Liver (tissue), 9 donors: ENCODE measurements around the gene NKRF. TPM values are rescaled to one million over a fixed set of nuclear protein-coding genes. Genes with fewer than 3 reads are reported as not detected.

Experiments
- DNase-seq: peaks from one replicate; pipeline ENCODE4 v3.0.0-alpha.2; 2017; ENCODE audit warnings: low spot score
- H3K27ac ChIP-seq, 2 donors: one replicate each; pipeline ENCODE4 v1.7.0; 2013; ENCODE audit warnings: inconsistent platforms in 2 of 2, low read length in 2 of 2, control low read depth in 1 of 2, low read depth in 1 of 2, mild to moderate bottlenecking in 1 of 2
- H3K27me3 ChIP-seq, 4 donors: one replicate each; pipeline versions ENCODE4 v1.6.1 to v1.7.0; 2013; ENCODE audit warnings: low read length in 3 of 4, inconsistent platforms in 1 of 4, mild to moderate bottlenecking in 1 of 4, moderate library complexity in 1 of 4; ENCODE audit not compliant: control insufficient read depth in 4 of 4, insufficient read depth in 4 of 4
- H3K36me3 ChIP-seq, 4 donors: one replicate each; pipeline versions ENCODE4 v1.6.1 to v1.7.0; 2013; ENCODE audit warnings: low read length in 3 of 4, mild to moderate bottlenecking in 3 of 4, low read depth in 1 of 4, moderate library complexity in 1 of 4; ENCODE audit not compliant: control insufficient read depth in 4 of 4, insufficient read depth in 3 of 4
- H3K4me1 ChIP-seq, 4 donors: one replicate each; pipeline versions ENCODE4 v1.6.1 to v1.7.0; 2013; ENCODE audit warnings: low read length in 3 of 4, mild to moderate bottlenecking in 3 of 4, moderate library complexity in 1 of 4; ENCODE audit not compliant: control insufficient read depth in 4 of 4, insufficient read depth in 4 of 4
- H3K4me3 ChIP-seq, 3 donors: one replicate each; pipeline versions ENCODE4 v1.6.1 to v1.7.0; 2013; ENCODE audit warnings: low read length in 3 of 3, control low read depth in 1 of 3, low read depth in 1 of 3, mild to moderate bottlenecking in 1 of 3
- H3K9ac ChIP-seq, 2 donors: one replicate each; pipeline ENCODE4 v1.7.0; 2013; ENCODE audit warnings: low read length in 2 of 2, mild to moderate bottlenecking in 2 of 2, moderate library complexity in 2 of 2, control low read depth in 1 of 2, low read depth in 1 of 2
- H3K9me3 ChIP-seq, 4 donors: one replicate each; pipeline versions ENCODE4 v1.6.1 to v1.7.0; 2013; ENCODE audit warnings: low read length in 3 of 4; ENCODE audit not compliant: control insufficient read depth in 4 of 4
- EGR1 ChIP-seq, 2 donors: IDR thresholded peaks; 2 replicates each; pipeline ENCODE4 v1.6.1; 2016 to 2018; ENCODE audit warnings: antibody characterized with exemption in 2 of 2, low read depth in 2 of 2
- FOXA1 ChIP-seq: IDR thresholded peaks from 2 replicates; pipeline ENCODE4 v1.6.1; 2016; ENCODE audit warnings: antibody characterized with exemption
- FOXA2 ChIP-seq: IDR thresholded peaks from 2 replicates; pipeline ENCODE4 v1.6.1; 2016; ENCODE audit warnings: antibody characterized with exemption
- HNF4G ChIP-seq: IDR thresholded peaks from 2 replicates; pipeline ENCODE4 v1.6.1; 2016; ENCODE audit warnings: antibody characterized with exemption
- JUND ChIP-seq, 2 donors: IDR thresholded peaks; 2 replicates each; pipeline ENCODE4 v1.6.1; 2016; ENCODE audit warnings: antibody characterized with exemption in 2 of 2
- NR2F2 ChIP-seq: IDR thresholded peaks from 2 replicates; pipeline ENCODE4 v1.6.1; 2016; ENCODE audit warnings: antibody characterized with exemption
- RAD21 ChIP-seq, 2 donors: IDR thresholded peaks; 2 replicates each; pipeline ENCODE4 v1.6.1; 2016; ENCODE audit warnings: antibody characterized with exemption in 2 of 2, mild to moderate bottlenecking in 2 of 2
- SP1 ChIP-seq: IDR thresholded peaks from 2 replicates; pipeline ENCODE4 v1.6.1; 2018; ENCODE audit warnings: antibody characterized with exemption, mild to moderate bottlenecking
- TAF1 ChIP-seq: conservative IDR thresholded peaks from 2 replicates; pipeline ENCODE4 v1.6.1; 2016; ENCODE audit warnings: antibody characterized with exemption, mild to moderate bottlenecking
- YY1 ChIP-seq: IDR thresholded peaks from 2 replicates; pipeline ENCODE4 v1.6.1; 2016; ENCODE audit warnings: antibody characterized with exemption, mild to moderate bottlenecking
- WGBS: extraction: QIAGEN DNeasy Blood & Tissue Kit; methylation state at CpG from one replicate; pipeline ENCODE4 v1.1.7; 2013; 5-methylcytosine and 5-hydroxymethylcytosine counted together
- polyA plus RNA-seq, 2 donors: library from polyadenylated mRNA; stranded (reverse) in 1 of 2; unstranded in 1 of 2; fragments of 200-250 nt in 1 of 2; fragments of >200 nt in 1 of 2; fragmentation: Nextera tagmentation in 1 of 2; extraction: Ambion mirVana in 1 of 2; gene quantifications; one replicate each; pipeline versions ENCODE4 v1.2.1 to v1.2.3, GENCODE V29; 2013 to 2015
- total RNA-seq, 2 donors: library from RNA; depleted of rRNA; stranded (reverse); fragments of >200 nt; gene quantifications; one replicate each; pipeline ENCODE4 v1.2.3, GENCODE V29; 2014
- TF ChIP-seq, protein P1 (sequence below): IDR thresholded peaks from 2 replicates; pipeline ENCODE4 v1.6.1; 2016; ENCODE audit warnings: antibody characterized with exemption
- TF ChIP-seq, protein P2 (sequence below): IDR thresholded peaks from 2 replicates; pipeline ENCODE4 v1.6.1; 2016; ENCODE audit warnings: antibody characterized with exemption, mild to moderate bottlenecking
- TF ChIP-seq, protein P3 (sequence below): IDR thresholded peaks from 2 replicates; pipeline ENCODE4 v1.6.1; 2016; ENCODE audit warnings: antibody characterized with exemption
- donor health status: healthy.
- donor health status: healthy.
- donor health status: healthy.
- donor health status: healthy.
- donor health status: healthy.

The NKRF gene
- total RNA-seq (1 to 10 TPM; 3.4 TPM), polyA plus RNA-seq (1 to 10 TPM; 1.3 to 2.6 TPM)

DNA sequence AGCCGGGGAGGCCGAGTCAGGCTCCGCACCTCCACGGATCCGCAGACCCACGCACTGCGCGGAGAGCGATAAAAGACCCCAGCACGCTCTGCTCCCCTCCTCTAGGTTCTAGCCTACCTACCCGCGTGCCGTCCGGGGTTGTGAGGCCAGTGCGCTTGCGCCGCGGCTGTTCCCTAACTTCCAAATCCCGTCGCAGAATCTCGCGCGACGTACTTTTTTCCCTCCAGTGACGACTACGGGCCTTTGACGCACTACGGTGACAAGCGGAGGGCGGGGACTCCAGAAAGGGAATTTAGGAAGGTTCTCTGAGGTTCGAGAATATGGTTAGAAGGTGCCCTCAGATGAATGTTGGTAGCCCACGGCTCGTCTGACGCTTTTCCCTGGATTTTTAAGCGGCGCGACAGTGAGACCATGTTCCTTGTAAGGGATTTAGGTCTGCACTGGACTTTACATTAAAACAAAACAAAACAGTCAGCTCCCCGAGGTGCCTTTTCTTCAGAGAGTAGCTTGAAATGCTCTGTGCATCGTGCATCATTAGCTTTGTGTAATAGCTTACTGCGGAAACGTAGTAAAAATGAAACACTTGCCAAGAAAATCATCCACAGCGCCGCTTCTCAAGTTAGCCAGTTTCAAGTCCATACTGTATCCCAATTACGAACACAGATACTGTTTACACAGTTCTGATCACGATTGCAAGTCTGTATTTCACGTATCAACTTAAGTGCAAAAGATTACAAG, at the start of gene NKRF:
TSS of gene NKRF (minus strand) at position 145 of the 738 bp plus-strand sequence.
- 1% methylated on average over 46 of the region's 46 CpGs for WGBS
- Histone ChIP-seq H3K9me3 (no peaks in the 10 kb centered on the region), H3K4me3 (peak within 1 kb of the TSS; percentile 67 to 87 (median 77)), H3K36me3 (no peaks in the 10 kb centered on the region), H3K9ac (peak within 1 kb of the TSS; percentile 82 to 87), H3K27me3 (no peaks in the 10 kb centered on the region), H3K4me1 (peaks cover 0 to 13% (median 6%) of the 10 kb centered on the region in 4 donors), H3K27ac (peak within 1 kb of the TSS; percentile 85 to 96)
- DNase-seq: peak; percentile 87
- TF ChIP-seq RAD21 (IDR thresholded peaks at IDR 0.05): peak in 1 of 2 donors; percentile 13
- TF ChIP-seq TAF1: no peak
- TF ChIP-seq, protein P1, sequence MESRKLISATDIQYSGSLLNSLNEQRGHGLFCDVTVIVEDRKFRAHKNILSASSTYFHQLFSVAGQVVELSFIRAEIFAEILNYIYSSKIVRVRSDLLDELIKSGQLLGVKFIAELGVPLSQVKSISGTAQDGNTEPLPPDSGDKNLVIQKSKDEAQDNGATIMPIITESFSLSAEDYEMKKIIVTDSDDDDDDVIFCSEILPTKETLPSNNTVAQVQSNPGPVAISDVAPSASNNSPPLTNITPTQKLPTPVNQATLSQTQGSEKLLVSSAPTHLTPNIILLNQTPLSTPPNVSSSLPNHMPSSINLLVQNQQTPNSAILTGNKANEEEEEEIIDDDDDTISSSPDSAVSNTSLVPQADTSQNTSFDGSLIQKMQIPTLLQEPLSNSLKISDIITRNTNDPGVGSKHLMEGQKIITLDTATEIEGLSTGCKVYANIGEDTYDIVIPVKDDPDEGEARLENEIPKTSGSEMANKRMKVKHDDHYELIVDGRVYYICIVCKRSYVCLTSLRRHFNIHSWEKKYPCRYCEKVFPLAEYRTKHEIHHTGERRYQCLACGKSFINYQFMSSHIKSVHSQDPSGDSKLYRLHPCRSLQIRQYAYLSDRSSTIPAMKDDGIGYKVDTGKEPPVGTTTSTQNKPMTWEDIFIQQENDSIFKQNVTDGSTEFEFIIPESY: peak; percentile 99
- TF ChIP-seq EGR1 (IDR thresholded peaks at IDR 0.05; ENCODE audit: low read depth in 2 of 2): no peak
- peak; percentile 27 for TF ChIP-seq SP1
- peak; percentile 79 for TF ChIP-seq YY1
- no peak for TF ChIP-seq JUND (IDR thresholded peaks at IDR 0.05)
- TF ChIP-seq, protein P2, sequence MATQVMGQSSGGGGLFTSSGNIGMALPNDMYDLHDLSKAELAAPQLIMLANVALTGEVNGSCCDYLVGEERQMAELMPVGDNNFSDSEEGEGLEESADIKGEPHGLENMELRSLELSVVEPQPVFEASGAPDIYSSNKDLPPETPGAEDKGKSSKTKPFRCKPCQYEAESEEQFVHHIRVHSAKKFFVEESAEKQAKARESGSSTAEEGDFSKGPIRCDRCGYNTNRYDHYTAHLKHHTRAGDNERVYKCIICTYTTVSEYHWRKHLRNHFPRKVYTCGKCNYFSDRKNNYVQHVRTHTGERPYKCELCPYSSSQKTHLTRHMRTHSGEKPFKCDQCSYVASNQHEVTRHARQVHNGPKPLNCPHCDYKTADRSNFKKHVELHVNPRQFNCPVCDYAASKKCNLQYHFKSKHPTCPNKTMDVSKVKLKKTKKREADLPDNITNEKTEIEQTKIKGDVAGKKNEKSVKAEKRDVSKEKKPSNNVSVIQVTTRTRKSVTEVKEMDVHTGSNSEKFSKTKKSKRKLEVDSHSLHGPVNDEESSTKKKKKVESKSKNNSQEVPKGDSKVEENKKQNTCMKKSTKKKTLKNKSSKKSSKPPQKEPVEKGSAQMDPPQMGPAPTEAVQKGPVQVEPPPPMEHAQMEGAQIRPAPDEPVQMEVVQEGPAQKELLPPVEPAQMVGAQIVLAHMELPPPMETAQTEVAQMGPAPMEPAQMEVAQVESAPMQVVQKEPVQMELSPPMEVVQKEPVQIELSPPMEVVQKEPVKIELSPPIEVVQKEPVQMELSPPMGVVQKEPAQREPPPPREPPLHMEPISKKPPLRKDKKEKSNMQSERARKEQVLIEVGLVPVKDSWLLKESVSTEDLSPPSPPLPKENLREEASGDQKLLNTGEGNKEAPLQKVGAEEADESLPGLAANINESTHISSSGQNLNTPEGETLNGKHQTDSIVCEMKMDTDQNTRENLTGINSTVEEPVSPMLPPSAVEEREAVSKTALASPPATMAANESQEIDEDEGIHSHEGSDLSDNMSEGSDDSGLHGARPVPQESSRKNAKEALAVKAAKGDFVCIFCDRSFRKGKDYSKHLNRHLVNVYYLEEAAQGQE: peak; percentile 70
- no peak for TF ChIP-seq FOXA2

DNA sequence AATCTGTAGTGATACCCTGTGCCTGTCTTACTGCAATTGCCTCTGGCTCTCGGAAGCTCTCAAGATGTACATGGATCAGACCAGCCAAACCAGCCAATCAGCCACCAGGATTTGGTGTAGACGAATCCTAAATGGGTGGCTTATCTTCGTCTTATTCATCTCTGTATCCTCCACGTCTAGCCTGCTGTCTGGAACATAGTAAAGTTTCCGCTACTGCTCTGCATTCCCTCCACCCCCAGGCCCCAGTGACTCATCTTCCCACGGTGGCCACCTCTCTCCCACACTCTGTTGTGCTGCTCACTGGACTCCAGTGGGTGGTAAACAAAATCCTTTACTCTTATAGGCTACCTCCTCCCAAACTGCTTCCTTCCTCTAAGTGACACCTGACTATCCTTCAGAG, 48.9 kb upstream of the NKRF start:
- Histone ChIP-seq H3K4me1 (no peaks in the 10 kb centered on the region), H3K27me3 (no peaks in the 10 kb centered on the region), H3K9ac (no peak overlapping the region), H3K27ac (no peak overlapping the region), H3K36me3 (peaks cover 0 to 8% (median 4%) of the 10 kb centered on the region in 4 donors), H3K9me3 (no peaks in the 10 kb centered on the region), H3K4me3 (no peak overlapping the region)
- no peak for DNase-seq
- TF ChIP-seq, protein P2: no peak
- TF ChIP-seq SP1: no peak
- no peak for TF ChIP-seq RAD21 (IDR thresholded peaks at IDR 0.05)
- no peak for TF ChIP-seq YY1
- TF ChIP-seq, protein P1: no peak
- TF ChIP-seq HNF4G: no peak
- TF ChIP-seq, protein P3, sequence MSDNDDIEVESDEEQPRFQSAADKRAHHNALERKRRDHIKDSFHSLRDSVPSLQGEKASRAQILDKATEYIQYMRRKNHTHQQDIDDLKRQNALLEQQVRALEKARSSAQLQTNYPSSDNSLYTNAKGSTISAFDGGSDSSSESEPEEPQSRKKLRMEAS: no peak
- no peak for TF ChIP-seq JUND (IDR thresholded peaks at IDR 0.05)
- no peak for TF ChIP-seq FOXA1
- TF ChIP-seq NR2F2: no peak
- TF ChIP-seq TAF1: no peak
- 80% methylated on average over 6 of the region's 6 CpGs for WGBS
